ENCODE results near the gene SERINC5. TPM values are rescaled to one million over a fixed set of nuclear protein-coding genes. Genes with fewer than 3 reads are reported as not detected.

The SERINC5 gene
- total RNA-seq, 2 experiments from 2014 or later = 52.5 to 54.5 TPM

GRCh38 chr5:80064124-80064523, 191.7 kb downstream of the SERINC5 start:
- Mint-ChIP-seq H3K4me1 (ENCODE audit: low read depth) (peaks cover 8% of the 10 kb centered on the region), H3K4me3 (no peak overlapping the region), H3K9me3 (ENCODE audit: insufficient read depth) (no peaks in the 10 kb centered on the region), H3K27me3 (ENCODE audit: low read depth) (no peaks in the 10 kb centered on the region), H3K27ac (no peak overlapping the region), H3K36me3 (ENCODE audit: low read depth) (no peaks in the 10 kb centered on the region)
- POLR2A ChIA-PET = interaction anchor here (0.7 kb wide), 1 partner anchor 498 kb away, joined by 4 read pairs; no protein-coding TSS in a partner anchor
- no peak for DNase-seq
- no peak for ATAC-seq
- CTCF ChIA-PET = interaction anchor here (1.3 kb wide), 1 partner anchor 19 kb away, joined by 6 read pairs; no protein-coding TSS in a partner anchor

Other genes starting within 250 kb of the SERINC5 start
- gene THBS4, start 220.7 kb downstream of the SERINC5 start, total RNA-seq = 1 to 10 TPM in 1 of 2 experiments, under 1 TPM in 1; 0.44 to 1.4 TPM
- gene SPZ1, start 64.0 kb upstream of the SERINC5 start, total RNA-seq = not detected
- 10 to 100 TPM in 1 of 2 experiments, 1 to 10 TPM in 1; 9.9 to 12.3 TPM for gene ZFYVE16, start 152.0 kb upstream of the SERINC5 start, total RNA-seq
- not detected for gene FAM151B, start 232.1 kb upstream of the SERINC5 start, total RNA-seq